Measurements from ENCODE around the gene TBX5.

The TBX5 gene

GRCh38 chr12:114316076-114316475, 89.9 kb downstream of the TBX5 start:
- no peak for DNase-seq

- no peak for DNase-seq
These were observed 90.8 kb downstream of the TBX5 start for GRCh38 chr12:114314974-114315720.

- DNase-seq: no peak
These were observed 91.5 kb downstream of the TBX5 start for GRCh38 chr12:114314403-114314802.

GRCh38 chr12:114313910-114314309, 92.0 kb downstream of the TBX5 start:
- DNase-seq: no peak

- DNase-seq: no peak
These were observed 94.0 kb downstream of the TBX5 start for GRCh38 chr12:114311974-114312373.

GRCh38 chr12:114306646-114307045, 99.3 kb downstream of the TBX5 start:
- DNase-seq: no peak

- DNase-seq: no peak
These were observed 100.5 kb downstream of the TBX5 start for GRCh38 chr12:114305446-114305845.
